NCI-H2107 (cell line): ENCODE data around the gene CHAMP1.

Experiments
- DNase-seq: peaks from one replicate; lab custom pipeline; 2025; lab: John Stamatoyannopoulos, UW

Gene CHAMP1

DNA sequence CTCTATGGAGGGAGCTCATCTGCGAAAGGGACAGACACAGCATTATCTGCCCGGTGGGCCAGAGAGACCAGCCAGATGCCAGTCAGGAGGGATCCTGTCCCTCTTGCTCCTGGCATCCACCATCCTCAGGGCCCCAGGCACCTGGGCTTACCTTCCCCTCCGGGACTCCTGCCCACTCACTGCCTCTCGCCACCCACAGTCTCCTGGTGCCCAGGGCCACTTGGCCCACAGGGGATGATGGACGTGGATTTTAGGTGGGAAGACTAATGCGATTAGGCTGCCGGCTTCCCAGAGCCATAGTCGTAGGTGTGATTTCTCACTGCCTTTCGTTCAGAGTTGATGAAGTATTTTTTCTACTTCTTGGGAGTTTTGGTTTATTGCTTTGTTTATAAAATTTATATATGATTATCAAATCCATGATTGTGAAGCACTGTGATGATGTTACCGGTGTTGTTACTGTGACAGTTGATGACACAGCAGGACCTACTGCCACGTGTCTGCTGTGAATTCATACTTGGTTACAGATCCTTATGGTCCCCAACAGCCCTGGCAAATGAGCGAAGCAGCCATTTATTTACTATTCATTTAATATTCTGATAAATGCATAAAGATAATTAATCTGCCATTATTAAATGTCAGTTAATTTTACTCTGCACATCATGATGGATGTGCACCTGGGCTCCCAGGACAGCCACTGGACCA is 14.5 kb upstream of the CHAMP1 start:
- DNase-seq, result no peak

DNA sequence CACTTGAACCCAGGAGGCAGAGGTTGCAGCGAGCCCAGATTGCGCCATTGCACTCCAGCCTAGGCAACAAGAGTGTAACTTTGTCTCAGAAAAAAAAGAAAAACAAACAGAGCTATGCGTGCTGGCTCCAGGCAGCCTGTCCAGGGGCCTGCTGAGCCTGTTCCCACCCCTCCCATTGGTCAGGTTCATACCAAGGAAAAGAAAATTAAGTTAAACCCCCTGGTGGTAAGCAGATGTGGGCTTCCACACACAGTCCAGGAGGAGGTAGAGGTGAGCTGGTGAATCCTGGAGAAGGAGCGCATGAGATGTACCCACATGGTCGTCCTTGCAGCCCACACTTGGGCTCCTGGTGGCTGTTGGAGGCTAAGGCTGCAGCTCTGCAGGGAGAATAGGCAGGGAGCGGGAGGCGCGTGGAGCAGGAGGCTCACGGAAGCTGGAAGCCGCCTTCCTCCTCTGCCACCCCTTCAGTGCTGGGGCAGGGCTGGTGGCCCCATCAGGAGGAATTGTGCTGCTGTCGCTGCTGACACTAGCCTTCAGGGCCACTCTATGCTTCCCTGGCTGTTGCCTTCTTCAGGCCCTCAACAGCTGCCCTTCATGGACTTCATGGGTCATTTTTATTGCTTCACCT is 10.5 kb upstream of the CHAMP1 start:
- no peak for DNase-seq

GRCh38 chr13:114304346-114305034 is 9.8 kb upstream of the CHAMP1 start:
- no peak for DNase-seq

GRCh38 chr13:114309086-114309485 is 5.2 kb upstream of the CHAMP1 start:
- DNase-seq, result no peak

- DNase-seq, result peak; percentile 31
Measured at GRCh38 chr13:114309806-114310410, 4.4 kb upstream of the CHAMP1 start.

DNA sequence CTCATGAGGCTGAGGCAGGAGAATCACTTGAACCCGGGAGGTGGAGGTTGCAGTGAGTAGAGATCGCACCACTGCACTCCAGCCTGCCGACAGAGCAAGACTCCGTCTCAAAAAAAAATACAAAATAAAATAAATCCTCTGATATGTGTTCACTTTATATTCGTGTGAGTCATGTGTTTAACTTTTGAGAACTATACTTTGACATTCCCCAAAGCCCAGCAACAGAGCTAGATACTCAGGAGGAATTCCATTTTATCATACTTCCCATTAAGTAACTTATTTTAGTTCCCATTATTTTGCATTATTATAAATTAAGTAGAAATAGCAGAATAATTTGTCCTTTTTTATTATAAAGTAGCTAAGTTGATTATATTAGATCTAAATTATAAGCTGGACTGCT is 3.3 kb upstream of the CHAMP1 start:
- no peak for DNase-seq

- DNase-seq, result no peak
Measured at GRCh38 chr13:114311387-114311786, 2.9 kb upstream of the CHAMP1 start.

GRCh38 chr13:114311908-114312307 is 2.4 kb upstream of the CHAMP1 start:
- no peak for DNase-seq

DNA sequence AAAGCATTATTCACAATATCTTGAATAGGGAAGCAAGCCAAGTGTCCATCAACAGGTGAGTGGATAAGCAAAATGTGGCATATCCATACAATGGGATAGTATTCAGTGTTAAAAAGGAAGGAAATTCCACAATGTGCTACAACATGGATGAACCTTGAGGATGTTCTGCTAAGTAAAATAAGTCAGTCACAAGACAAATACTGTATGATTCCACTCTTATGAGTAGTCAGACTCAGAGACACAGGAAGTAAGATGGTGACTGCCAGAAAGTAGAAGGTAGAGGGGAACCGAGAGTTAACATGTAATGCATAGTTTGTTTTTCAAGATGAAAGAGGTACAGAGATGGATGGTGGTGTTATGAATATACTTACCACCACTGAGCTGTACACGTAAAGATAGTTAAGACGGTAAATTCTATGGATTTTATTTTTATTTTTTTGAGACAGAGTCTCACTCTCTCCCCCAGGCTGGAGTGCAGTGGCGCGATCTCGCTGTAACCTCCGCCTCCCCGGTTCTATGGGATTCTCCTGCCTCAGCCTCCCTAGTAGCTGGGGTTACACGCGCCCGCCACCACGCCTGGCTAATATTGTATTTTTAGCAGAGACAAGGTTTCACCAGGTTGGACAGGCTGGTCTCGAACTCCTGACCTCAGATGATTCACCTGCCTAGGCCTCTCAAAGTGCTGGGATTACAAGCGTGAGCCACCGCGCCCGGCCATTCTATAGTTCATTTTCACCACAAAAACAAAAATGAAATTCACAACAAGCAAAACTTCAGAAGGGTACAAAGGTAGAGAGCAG is 1.0 kb upstream of the CHAMP1 start:
- DNase-seq, result no peak

DNA sequence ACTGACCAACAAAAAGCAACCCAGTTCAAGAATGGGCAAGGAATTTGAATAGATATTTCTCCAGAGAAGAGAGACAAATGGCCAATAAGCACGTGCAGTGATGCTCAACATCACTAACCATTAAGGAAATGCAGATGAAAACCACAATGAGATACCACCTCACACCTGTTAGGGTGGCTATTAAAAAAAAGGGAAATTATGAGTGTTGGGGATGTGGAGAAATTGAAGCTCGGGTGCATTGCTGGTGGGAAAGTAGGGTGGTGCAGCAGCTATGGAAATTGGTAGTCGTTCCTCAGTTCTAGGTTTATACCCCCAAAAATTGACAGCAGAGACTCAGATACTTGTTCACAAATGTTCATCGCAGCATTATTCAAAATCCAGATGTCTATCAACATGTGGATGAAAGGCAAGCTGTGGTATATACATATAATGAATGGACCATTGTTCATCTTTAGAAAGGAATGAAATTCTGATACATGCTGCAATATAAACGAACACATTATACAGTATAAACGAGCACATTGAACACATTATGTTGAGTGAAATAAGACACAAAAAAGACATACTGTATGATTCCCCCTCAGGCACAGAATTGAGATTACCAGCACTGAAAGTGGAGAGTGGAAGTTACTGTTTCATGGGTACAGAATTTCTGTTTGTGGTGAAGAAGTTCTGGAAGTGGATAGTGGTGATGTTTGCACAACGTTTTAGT is 927 bp downstream of the CHAMP1 start:
- DNase-seq, result no peak

DNA sequence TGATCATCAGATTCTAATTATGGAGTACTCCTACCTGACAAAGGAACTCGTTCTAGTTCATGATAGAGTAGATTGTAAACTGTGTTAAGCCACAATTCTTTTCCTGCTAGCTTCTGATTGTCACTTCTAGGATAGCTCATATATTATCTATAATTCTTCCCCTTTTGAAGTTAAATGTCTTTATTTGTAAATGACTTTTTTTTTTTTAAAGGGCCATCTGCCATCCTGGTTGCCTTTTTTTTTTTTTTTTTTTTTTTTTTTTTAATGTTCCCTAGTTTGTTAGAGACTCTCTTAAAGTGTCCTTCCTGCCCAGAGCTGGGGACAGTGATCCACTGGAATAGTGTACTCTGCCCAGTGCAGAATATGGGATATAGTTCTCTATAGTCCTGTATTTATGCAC is 4.3 kb downstream of the CHAMP1 start:
- DNase-seq, result no peak

DNA sequence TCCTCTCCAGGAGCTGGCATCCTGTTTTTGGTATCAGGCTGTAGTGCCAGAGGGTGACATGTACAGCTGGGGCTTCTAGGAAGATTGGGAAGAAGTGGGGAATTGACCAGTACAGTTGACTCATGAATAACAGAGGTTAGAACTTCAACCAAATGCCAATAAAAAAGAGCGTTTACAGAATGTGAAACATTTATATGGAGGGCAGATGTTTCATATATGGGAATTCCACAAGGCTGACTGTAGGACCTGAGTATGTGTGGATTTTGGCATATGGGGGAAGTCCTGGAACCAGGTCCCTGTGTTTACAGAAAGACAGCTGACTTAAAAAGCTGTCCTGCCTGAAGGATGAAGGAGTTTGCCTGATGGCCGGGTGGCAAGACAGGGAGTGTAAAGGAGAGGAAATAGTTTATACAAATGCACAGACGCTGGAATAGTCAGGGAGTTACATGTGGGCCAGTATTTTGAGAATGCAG is 5.2 kb downstream of the CHAMP1 start:
- DNase-seq, result no peak

GRCh38 chr13:114320065-114320464 is 5.8 kb downstream of the CHAMP1 start:
- no peak for DNase-seq

DNA sequence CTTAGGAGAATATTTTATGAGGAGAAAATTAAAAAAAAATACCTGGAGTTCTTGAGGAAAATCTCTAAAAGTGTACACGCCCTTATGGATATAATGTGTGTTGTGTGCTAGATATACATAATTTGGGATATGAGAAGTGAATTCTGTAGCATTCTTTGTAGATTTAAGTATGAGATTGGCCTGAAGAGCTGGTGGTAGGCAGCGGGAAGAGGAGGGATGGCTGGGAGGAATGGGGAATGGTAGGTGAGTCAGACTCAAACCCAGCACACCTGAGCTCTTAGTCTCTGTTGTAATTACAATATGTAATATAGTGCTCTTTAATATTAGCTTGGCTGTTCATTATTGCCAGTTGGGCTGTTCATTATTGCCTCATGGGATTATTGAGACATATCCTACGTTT is 7.0 kb downstream of the CHAMP1 start:
- DNase-seq, result no peak

GRCh38 chr13:114323349-114323748 is 9.0 kb downstream of the CHAMP1 start:
- DNase-seq, result no peak

DNA sequence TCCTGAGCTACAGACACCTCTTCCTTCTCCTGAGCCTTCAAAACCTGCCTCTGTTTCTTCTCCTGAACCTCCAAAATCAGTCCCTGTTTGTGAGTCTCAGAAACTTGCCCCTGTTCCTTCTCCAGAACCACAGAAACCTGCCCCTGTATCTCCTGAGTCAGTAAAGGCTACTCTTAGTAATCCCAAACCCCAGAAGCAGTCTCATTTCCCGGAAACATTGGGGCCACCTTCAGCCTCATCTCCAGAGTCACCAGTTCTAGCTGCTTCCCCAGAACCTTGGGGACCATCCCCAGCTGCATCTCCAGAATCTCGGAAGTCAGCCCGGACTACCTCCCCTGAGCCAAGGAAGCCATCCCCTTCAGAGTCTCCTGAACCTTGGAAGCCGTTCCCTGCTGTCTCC is 10.0 kb downstream of the CHAMP1 start:
- no peak for DNase-seq

DNA sequence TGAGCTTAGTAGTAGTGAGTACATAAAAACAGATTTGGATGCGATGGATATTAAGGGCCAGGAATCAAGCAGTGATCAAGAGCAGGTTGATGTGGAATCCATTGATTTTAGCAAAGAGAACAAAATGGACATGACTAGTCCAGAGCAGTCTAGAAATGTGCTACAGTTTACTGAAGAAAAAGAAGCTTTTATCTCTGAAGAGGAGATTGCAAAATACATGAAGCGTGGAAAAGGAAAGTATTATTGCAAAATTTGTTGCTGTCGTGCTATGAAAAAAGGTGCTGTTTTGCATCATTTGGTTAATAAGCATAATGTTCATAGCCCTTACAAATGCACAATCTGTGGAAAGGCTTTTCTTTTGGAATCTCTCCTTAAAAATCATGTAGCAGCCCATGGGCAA is 11.4 kb downstream of the CHAMP1 start:
- DNase-seq, result no peak

DNA sequence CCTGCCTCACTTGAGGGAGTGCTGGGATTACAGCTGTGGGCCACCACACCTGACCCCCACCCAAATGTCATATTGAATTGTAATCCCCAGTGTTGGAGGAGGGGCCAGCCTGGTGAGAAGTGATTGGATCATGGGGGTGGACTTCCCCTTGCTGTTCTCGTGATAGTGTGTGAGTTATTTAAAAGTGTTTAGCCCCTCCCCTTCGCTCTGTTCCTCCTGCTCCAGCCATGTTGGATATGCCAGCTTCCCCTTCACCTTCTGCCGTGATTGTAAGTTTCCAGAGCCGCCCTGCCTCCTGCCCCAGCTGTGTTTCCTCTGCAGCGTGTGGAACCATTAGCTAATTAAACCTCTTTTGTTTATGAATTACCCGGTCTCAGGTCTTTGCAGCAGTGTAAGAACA is 13.7 kb downstream of the CHAMP1 start:
- no peak for DNase-seq

DNA sequence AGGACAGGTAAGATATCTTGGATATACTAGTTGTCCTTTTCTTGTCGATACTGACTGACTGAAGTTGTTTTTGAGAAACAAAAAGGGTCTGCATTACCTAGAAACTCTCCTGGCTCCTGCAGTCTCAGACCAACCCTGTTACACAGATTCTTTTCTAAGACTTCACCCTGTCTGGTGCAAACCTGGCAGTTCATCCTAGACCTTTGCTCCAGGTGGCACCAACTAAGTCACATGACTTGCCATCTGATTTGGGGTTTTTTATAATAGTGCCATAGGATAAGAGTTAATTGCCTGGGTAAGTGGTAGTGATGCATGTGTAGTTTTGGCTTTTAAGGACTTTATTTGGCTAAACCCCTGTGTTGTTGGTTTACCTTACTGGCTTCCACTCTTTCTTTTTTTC is 14.3 kb downstream of the CHAMP1 start:
- no peak for DNase-seq

DNA sequence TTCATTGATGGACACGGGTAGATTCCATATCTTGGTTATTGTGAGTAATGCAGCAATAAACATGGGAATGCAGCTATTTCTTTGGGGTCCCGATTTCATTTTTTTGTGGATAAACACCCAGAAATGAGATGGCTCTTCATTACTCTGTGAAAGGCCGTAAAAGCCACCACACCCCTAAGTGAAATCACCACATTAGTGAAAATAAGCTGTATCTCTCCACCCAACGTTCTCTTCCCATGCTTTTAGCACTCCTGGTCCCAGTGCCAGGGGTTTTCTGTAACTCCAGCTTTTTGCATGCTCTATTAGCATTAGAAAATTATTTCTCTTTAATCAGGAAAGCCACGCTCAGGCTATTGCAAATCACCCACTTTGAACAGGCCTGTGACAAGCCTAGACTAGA is 15.8 kb downstream of the CHAMP1 start:
- no peak for DNase-seq

DNA sequence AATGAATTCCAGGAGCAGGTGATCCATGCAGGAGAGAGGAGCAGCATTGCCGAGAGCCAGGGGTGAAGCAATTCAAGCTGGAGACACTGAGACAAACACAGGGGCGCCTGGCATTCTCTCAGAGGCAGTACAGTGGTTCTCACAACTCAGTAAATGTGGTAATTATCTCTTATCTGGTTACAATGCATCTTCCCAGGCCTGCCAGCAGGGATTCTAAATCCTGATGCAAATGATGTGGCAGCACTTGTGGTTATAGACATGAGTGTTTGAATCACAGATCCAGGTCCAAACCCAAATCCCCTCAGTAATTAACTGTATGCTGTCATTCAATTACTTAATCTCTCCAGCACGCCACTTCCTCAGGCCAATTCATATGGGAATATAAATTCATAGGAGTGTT is 19.6 kb downstream of the CHAMP1 start:
- DNase-seq, result peak; percentile 23
